HG03060 (cell line): ENCODE measurements around the gene UMAD1.
"Not testable (repeated sequence)": the region's sequence is repeated elsewhere in the genome, so short reads cannot be mapped to it uniquely, and the experiment has no call there.

Experiments used
- ATAC-seq: cut with Tn5 transposase; IDR thresholded peaks from one replicate; pipeline ENCODE4 v1.9.1; 2021; ENCODE audit warnings: low read depth, moderate number of reproducible peaks; ENCODE audit not compliant: unreplicated experiment

UMAD1 gene

DNA sequence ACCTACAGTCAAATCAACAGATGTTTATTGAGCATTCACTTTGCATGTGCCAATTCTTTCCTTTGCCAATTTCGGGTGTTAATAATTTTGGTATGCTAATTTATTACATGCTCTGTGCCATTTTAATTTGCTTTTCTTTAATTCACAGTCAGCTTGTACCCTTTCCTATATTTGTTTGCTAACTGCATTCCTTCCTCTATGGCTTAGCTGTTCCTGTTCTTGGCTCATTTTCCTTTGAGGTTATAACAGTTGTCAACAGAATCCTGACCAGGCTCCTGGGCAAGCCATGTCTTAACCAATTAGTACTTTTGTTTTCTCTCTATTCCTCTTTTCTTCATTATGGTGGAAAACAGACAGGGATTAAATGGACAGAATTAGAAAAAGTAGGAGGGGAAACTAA, 151.5 kb downstream of the UMAD1 start:
- ATAC-seq: no peak

- no peak for ATAC-seq
Measured at GRCh38 chr7:7793249-7793648, 152.7 kb downstream of the UMAD1 start.

GRCh38 chr7:7793921-7794320, 153.4 kb downstream of the UMAD1 start:
- no peak for ATAC-seq

DNA sequence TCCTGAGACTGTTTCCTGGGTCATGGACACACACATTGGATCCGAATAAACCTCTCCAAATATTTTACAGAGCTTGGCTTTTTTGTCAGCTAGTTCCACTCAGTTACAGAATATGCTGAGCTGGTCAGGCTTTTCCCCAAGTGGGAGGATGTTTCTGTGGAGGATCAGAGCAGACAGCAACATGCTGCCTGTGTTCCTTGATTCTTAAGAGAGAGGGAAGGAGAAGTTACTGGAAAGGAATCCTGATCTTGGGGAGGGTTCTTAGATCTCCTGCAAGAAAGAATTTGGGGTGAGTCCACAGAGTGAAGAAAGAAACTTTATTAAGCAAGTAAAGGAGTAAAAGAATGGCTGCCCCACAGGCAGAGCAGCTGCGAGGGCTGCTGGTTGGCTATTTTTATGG, 154.7 kb downstream of the UMAD1 start:
- no peak for ATAC-seq

DNA sequence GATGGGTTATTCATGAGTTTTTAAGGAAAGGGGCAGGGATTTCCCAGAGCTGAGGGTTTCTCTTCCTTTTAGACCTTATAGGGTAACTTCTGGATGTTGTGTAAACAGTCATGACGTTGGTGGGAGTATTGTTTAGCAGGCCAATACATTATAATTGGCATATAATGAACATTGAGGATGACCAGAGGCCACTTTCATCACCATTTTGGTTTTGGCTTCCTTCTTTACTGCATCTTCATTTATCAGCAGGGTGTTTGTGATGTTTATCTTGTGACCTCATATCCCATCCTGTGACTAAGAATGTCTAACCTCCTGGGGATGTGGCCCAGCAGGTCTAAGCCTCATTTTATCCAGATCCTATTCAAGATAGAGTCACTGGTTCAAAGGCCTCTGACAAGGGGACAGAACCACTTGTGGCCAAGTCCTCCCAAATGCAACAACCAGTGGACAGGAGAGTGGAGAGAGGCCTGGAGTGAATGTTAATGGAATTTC, 155.1 kb downstream of the UMAD1 start:
- no peak for ATAC-seq

DNA sequence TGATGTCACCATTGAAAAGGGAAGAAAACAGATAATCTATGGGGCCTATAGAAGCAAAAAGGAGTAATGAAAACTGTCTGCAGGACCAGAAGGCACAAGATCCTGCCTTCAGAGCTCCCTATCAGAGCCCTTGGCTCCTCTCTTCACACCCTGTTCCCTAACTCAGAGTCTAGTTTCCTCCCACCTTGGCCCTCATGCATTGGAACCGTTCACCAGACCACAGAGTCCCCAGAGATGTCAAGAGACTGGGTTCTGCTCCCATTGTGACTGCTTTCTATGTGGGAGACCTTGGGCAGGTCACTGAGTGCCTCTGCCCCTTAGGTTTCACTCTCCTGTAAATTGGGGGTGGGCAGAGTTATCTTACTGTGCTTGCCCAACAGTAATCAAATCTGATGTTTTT, 158.0 kb downstream of the UMAD1 start:
- peak; percentile 77 for ATAC-seq

DNA sequence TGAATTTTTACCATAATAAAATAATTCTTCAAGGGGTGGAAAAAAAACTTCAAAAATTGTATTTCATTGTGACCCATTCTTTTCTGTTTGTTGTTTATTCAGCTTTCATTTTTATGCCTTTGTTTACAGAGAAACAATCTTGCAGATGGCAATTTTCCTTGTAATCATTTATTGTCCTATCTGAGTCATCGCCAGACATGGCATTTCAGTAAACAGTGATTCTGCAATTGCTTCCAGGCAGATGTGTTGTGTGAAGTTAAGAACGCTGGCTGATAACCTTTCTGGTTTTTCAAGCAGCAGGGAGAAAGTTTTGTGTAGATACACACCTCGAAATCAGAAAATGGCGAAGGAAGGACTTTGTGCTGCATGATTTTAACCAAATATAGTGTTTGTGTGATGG, 158.6 kb downstream of the UMAD1 start:
- no peak for ATAC-seq

GRCh38 chr7:7802531-7802930, 162.0 kb downstream of the UMAD1 start:
- ATAC-seq: no peak

DNA sequence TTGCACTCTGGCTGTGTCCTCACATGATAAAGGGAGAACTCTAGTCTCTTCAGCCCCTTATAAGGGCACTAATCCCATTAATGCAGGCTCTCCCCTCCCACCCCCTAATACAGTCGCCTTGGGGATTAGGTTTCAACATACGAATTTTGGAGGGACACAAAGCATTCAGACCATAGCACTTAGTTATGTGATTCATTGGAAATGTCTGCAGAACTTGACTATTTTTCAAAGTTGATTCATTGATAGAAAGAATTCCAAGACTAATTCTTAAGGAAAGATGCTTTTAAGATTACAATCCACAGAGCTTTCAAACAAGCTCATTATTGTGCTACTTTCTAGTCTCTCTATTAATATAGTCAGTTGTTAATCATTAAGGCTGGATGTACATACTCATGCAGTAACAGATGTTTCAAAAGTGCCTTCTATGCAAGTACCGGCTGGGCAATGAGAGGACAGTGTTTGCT, 163.2 kb downstream of the UMAD1 start:
- ATAC-seq: no peak

DNA sequence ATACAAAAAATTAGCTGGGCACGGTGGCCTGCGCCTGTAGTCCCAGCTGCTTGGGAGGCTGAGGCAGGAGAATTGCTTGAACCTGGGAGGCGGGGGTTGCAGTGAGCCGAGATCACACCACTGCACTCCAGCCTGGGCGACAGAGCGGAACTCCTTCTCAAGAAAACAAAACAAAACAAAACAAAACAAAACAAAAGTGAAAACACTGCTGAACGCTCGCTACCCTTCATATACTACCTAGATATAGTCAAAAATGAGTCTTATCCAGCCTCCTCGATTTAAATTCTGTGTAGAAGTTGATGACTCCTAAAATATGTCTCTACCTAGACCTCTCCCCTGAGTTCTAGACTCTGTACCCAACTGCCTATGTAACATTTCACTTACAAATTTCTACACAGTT, 164.3 kb downstream of the UMAD1 start:
- ATAC-seq: not testable (repeated sequence)

DNA sequence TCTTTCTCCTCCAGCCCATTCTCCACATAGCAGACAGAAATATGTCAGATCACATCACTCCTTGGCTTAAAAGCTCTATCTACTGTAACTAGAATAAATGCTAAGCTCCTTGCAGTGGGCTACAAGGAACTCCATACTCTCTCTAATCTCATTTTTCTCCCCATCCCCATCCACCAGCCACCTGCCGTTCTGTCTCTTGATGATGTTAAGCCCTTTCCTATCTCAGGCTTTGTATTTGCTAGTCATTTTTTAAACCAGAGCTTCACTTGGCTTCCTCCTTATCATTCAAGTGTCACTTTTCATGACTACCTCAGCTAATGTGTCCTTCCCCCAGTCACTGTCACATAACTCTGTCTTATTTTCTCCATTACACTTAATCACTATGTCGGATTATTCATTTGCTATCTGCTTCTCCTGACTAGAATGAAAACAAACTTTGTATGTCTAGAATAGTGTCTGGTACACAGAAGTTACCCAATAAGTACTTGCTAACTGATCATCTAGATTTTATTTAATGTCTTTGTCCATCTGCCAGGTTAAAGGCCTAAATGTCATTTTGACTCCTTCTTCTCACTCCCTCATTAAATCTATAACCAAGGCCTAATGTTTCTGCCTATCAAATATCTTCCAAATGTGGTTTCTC, 165.1 kb downstream of the UMAD1 start:
- no peak for ATAC-seq

GRCh38 chr7:7808156-7808555, 167.6 kb downstream of the UMAD1 start:
- no peak for ATAC-seq

DNA sequence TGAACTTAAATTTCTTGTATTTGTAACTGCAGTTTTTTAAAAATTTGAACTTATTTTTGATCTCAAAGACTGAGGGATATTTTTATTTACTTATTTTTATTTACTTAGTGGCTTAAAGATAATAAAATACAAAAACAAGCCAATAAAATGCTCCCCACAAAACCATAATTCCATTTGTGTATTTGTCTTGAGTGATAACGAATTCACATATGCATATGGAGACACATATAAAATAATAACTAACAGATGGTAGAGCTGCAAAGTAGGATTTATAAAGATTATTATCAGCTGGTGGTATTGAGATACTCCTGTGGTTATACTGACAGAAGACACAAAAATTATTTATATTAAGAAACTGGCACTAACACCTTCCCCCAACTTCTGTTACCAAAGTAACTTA, 168.1 kb downstream of the UMAD1 start:
- no peak for ATAC-seq

- no peak for ATAC-seq
Measured at GRCh38 chr7:7810380-7810779, 169.8 kb downstream of the UMAD1 start.

GRCh38 chr7:7810826-7811225, 170.3 kb downstream of the UMAD1 start:
- ATAC-seq: no peak

DNA sequence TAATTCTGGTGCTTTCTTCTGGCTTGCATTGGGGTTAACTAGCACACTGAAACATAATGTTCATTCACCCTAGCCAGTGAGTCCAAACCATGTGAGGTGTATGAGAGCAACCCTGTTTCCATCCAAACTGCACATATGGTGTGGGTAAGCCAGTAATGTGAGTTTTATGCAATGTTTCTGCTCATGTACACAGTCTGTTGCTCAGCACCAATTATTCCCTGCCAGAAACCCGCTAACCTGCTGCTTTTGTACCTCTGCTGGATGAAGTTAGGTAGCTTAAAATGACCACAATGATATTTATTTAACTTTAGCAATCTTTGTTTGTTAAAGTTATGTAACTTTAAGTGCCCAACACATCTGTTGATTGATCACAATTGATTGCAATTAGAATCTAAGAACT, 171.6 kb downstream of the UMAD1 start:
- no peak for ATAC-seq

- no peak for ATAC-seq
Measured at GRCh38 chr7:7815395-7815794, 174.8 kb downstream of the UMAD1 start.

- ATAC-seq: peak; percentile 30
Measured at GRCh38 chr7:7816084-7816483, 175.5 kb downstream of the UMAD1 start.

DNA sequence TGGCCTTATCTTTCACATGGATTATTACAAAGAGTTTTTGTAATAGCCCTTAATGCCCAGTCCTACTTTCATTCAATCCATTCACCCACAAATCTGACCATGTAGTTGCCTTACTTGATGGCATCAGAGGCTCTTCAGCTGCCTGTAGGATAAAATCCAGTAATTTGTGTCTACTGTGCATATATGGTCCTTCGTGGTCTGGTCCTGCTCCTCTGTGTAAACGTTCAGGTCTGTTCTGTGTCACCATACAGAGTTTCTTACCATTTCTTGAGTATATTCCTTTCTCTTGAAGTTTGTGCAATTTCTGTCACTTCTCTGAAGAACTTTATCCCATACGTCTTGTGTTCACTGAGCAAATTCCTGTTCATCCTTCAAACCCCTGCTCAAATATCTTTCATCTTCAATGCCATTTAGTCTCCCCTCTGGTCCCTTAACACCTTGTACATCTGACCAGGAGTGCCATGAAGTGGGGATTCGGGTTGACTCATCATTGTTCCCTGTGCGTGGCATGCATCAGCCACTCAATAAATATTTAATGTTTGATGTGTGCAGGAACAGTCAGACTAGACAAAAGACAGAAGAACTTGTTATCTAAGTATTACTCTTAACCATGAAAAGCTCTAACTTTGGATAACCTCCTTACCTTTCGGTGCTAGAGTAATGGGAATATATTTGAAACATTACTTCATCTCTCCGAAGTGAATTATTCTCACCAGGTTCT, 176.4 kb downstream of the UMAD1 start:
- ATAC-seq: no peak

DNA sequence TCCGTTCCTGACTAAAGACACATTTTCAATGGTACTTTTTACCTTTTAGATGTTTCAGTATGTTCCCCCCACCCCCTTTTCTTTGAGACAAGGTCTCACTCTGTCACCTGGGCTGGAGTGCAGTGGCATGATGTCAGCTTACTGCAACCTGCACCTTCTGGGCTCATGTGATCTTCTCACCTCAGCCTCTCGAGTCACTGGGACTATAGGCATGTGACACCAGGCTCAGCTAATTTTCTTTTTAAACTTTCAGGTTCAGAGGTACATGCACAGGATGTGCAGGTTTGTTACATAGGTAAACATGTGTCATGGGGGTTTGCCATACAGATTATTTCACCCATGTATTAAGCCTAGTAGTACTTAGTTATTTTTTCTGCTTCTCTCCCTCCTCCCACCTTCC, 177.2 kb downstream of the UMAD1 start:
- ATAC-seq: no peak

- not testable (repeated sequence) for ATAC-seq
Measured at GRCh38 chr7:7818179-7818578, 177.6 kb downstream of the UMAD1 start.
